AG09309 (cell line): Measurements from ENCODE around the gene BCHE.

Experiments
- DNase-seq: peaks from one replicate; pipeline ENCODE4 v3.0.0-alpha.2; 2010; ENCODE audit warnings: low read depth
- H3K4me3 ChIP-seq: 2 replicates; pipeline ENCODE4 v1.5.1; 2011; ENCODE audit warnings: mild to moderate bottlenecking, low read depth, low read length, moderate library complexity; ENCODE audit not compliant: control insufficient read depth
- CTCF ChIP-seq: IDR thresholded peaks from 2 replicates; pipeline ENCODE4 v1.5.1; 2011; ENCODE audit warnings: mild to moderate bottlenecking, low read depth, low read length, inconsistent platforms; ENCODE audit not compliant: insufficient read depth, control insufficient read depth; ENCODE audit errors: missing control alignments

The BCHE gene

GRCh38 chr3:165749821-165750220, 87.4 kb downstream of the BCHE start:
- TF ChIP-seq CTCF: no peak
- H3K4me3 ChIP-seq: no peak overlapping the region
- no peak for DNase-seq

- no peak for DNase-seq
- no peak overlapping the region for H3K4me3 ChIP-seq
- TF ChIP-seq CTCF: no peak
Observed at GRCh38 chr3:165749241-165749640, 88.0 kb downstream of the BCHE start.

GRCh38 chr3:165748094-165748493, 89.1 kb downstream of the BCHE start:
- no peak for DNase-seq
- no peak overlapping the region for H3K4me3 ChIP-seq
- no peak for TF ChIP-seq CTCF

GRCh38 chr3:165746874-165747273, 90.3 kb downstream of the BCHE start:
- no peak for DNase-seq
- TF ChIP-seq CTCF: no peak
- H3K4me3 ChIP-seq: no peak overlapping the region

- H3K4me3 ChIP-seq: no peak overlapping the region
- no peak for DNase-seq
- no peak for TF ChIP-seq CTCF
Observed at GRCh38 chr3:165744025-165744424, 93.2 kb downstream of the BCHE start.

- no peak for TF ChIP-seq CTCF
- no peak for DNase-seq
- H3K4me3 ChIP-seq: no peak overlapping the region
Observed at GRCh38 chr3:165742351-165742750, 94.9 kb downstream of the BCHE start.

- TF ChIP-seq CTCF: no peak
- no peak for DNase-seq
- H3K4me3 ChIP-seq: no peak overlapping the region
Observed at GRCh38 chr3:165729756-165730155, 107.5 kb downstream of the BCHE start.
